CD14-positive monocyte (primary cell): Measurements from ENCODE around the gene TPP2. TPM values are rescaled to one million over a fixed set of nuclear protein-coding genes. Genes with fewer than 3 reads are reported as not detected.

Experiments used
- DNase-seq, 3 donors: peaks; one replicate each; pipeline ENCODE4 v3.0.0-alpha.2; 2011 to 2022
- H2AFZ ChIP-seq: 2 replicates; pipeline ENCODE4 v1.6.0; 2012; ENCODE audit warnings: mild to moderate bottlenecking, low read depth, low read length, inconsistent platforms; ENCODE audit not compliant: insufficient read depth, poor library complexity, severe bottlenecking
- H3K27ac ChIP-seq, 2 donors: 1 replicate in 1 of 2; 2 replicates in 1 of 2; pipeline ENCODE4 v1.5.1; 2012 to 2013; ENCODE audit warnings: low read length in 2 of 2, control low read depth in 1 of 2, inconsistent platforms in 1 of 2, low read depth in 1 of 2, mild to moderate bottlenecking in 1 of 2
- H3K27me3 ChIP-seq, 2 donors: one replicate each; pipeline versions ENCODE4 v1.6.0 to v1.6.1; 2011 to 2013; ENCODE audit warnings: low read length in 2 of 2; ENCODE audit not compliant: control insufficient read depth in 2 of 2, insufficient read depth in 2 of 2
- H3K36me3 ChIP-seq, 2 donors: replicated peaks in 1 of 2; 1 replicate in 1 of 2; 2 replicates in 1 of 2; pipeline versions ENCODE4 v1.5.1 to v1.6.1; 2012 to 2013; ENCODE audit warnings: low read length in 2 of 2, control low read depth in 1 of 2, inconsistent platforms in 1 of 2, mild to moderate bottlenecking in 1 of 2; ENCODE audit not compliant: insufficient read depth in 2 of 2, control insufficient read depth in 1 of 2
- H3K4me1 ChIP-seq, 2 donors: 1 replicate in 1 of 2; 2 replicates in 1 of 2; pipeline versions ENCODE4 v1.5.1 to v1.6.1; 2012 to 2013; ENCODE audit warnings: low read length in 2 of 2, control low read depth in 1 of 2, inconsistent platforms in 1 of 2, mild to moderate bottlenecking in 1 of 2, moderate library complexity in 1 of 2; ENCODE audit not compliant: insufficient read depth in 2 of 2, control insufficient read depth in 1 of 2
- H3K4me2 ChIP-seq: replicated peaks from 2 replicates; pipeline ENCODE3; 2012; ENCODE audit warnings: low read length, moderate library complexity, mild to moderate bottlenecking; ENCODE audit not compliant: poor library complexity, severe bottlenecking; ENCODE audit errors: extremely low read depth
- H3K4me3 ChIP-seq, 3 experiments: fragments of 200-600 bp in 1 of 3; sonication (generic) in 1 of 3; replicated peaks in 1 of 3; 1 replicate in 2 of 3; 2 replicates in 1 of 3; pipeline ENCODE4 v1.5.1; 2011 to 2013; ENCODE audit warnings: low read length in 3 of 3, mild to moderate bottlenecking in 3 of 3, control low read depth in 2 of 3, low read depth in 2 of 3, inconsistent platforms in 1 of 3, moderate library complexity in 1 of 3
- H3K79me2 ChIP-seq: 2 replicates; pipeline ENCODE4 v1.6.0; 2012; ENCODE audit warnings: mild to moderate bottlenecking, control low read depth, inconsistent platforms, low read length, moderate library complexity; ENCODE audit not compliant: insufficient read depth
- H3K9ac ChIP-seq: 2 replicates; pipeline ENCODE4 v1.6.0; 2017; ENCODE audit warnings: low read length, mild to moderate bottlenecking; ENCODE audit not compliant: insufficient read depth, poor library complexity, severe bottlenecking
- H3K9me3 ChIP-seq, 2 donors: replicated peaks in 1 of 2; 1 replicate in 1 of 2; 2 replicates in 1 of 2; pipeline versions ENCODE4 v1.5.1 to v1.6.1; 2012 to 2013; ENCODE audit warnings: low read length in 2 of 2, control low read depth in 1 of 2; ENCODE audit not compliant: control insufficient read depth in 1 of 2, insufficient read depth in 1 of 2
- H4K20me1 ChIP-seq: 2 replicates; pipeline ENCODE4 v1.6.0; 2012; ENCODE audit warnings: mild to moderate bottlenecking, low read length, control low read depth, moderate library complexity; ENCODE audit not compliant: insufficient read depth
- H3K27ac Mint-ChIP-seq, 7 donors: one replicate each; pipeline ENCODE4 v1.8.0; 2020; ENCODE audit warnings: mild to moderate bottlenecking in 7 of 7, mixed read lengths in 7 of 7, moderate library complexity in 6 of 7, inconsistent platforms in 2 of 7
- H3K27me3 Mint-ChIP-seq, 3 donors: one replicate each; pipeline ENCODE4 v1.8.0; 2021 to 2022; ENCODE audit warnings: low read depth in 3 of 3, mild to moderate bottlenecking in 3 of 3, mixed read lengths in 3 of 3, moderate library complexity in 3 of 3, inconsistent platforms in 1 of 3
- H3K36me3 Mint-ChIP-seq, 2 donors: one replicate each; pipeline ENCODE4 v1.8.0; 2020; ENCODE audit warnings: mixed read lengths in 2 of 2, inconsistent platforms in 1 of 2, mild to moderate bottlenecking in 1 of 2
- H3K4me1 Mint-ChIP-seq: one replicate; pipeline ENCODE4 v1.8.0; 2020; ENCODE audit warnings: mild to moderate bottlenecking, mixed read lengths
- H3K4me3 Mint-ChIP-seq, 2 donors: one replicate each; pipeline ENCODE4 v1.8.0; 2020; ENCODE audit warnings: mild to moderate bottlenecking in 2 of 2, mixed read lengths in 2 of 2, moderate library complexity in 1 of 2
- H3K9me3 Mint-ChIP-seq, 7 donors: one replicate each; pipeline ENCODE4 v1.8.0; 2020 to 2022; ENCODE audit warnings: mixed read lengths in 7 of 7, mild to moderate bottlenecking in 6 of 7, moderate library complexity in 6 of 7, inconsistent platforms in 2 of 7
- CTCF ChIP-seq: fragments of 200-600 bp; IDR thresholded peaks from one replicate; pipeline ENCODE4 v1.8.0; 2022; ENCODE audit warnings: antibody characterized with exemption, mild to moderate bottlenecking
- WGBS: methylation state at CpG from one replicate; pipeline ENCODE4 v1.1.5; 2013; ENCODE audit warnings: missing lambda C conversion rate; ENCODE audit not compliant: insufficient coverage; 5-methylcytosine and 5-hydroxymethylcytosine counted together
- intact Hi-C, 2 donors: fragments of 100-400 bp; cut with micrococcal nuclease; formaldehyde crosslinking; loops; one replicate each; pipeline versions ENCODE4 v1.15.0 to v1.15.1; 2023
- polyA plus RNA-seq, 3 donors: library from polyadenylated mRNA; depleted of rRNA in 1 of 3; unstranded in 2 of 3; stranded (reverse) in 1 of 3; fragments of 300-500 nt in 2 of 3; fragments of >200 nt in 1 of 3; fragmentation: Illumina TruSeq in 2 of 3; gene quantifications; 1 replicate in 2 of 3; 2 replicates in 1 of 3; pipeline ENCODE4 v1.2.3, GENCODE V29; 2012 to 2021

The TPP2 gene
- polyA plus RNA-seq, 3 donors: 18.0 to 39.7 (median 26.0) TPM

GRCh38 chr13:102686024-102686423, 89.2 kb downstream of the TPP2 start:
- Histone ChIP-seq H3K79me2 (no peaks in the 10 kb centered on the region), H3K36me3 (no peaks in the 10 kb centered on the region), H3K4me3 (no peak overlapping the region), H3K27me3 (peaks cover 0 to 5% of the 10 kb centered on the region in 2 donors), H3K4me1 (peaks cover 2 to 3% of the 10 kb centered on the region in 2 donors), H3K4me2 (no peak overlapping the region), H3K9ac (no peak overlapping the region), H3K9me3 (no peaks in the 10 kb centered on the region), H3K27ac (no peak overlapping the region), H4K20me1 (no peaks in the 10 kb centered on the region), H2AFZ (no peak overlapping the region)
- Mint-ChIP-seq H3K9me3 (peaks cover 0 to 4% (median 1%) of the 10 kb centered on the region in 7 donors), H3K4me3 (no peak overlapping the region), H3K27ac (no peak overlapping the region), H3K36me3 (no peaks in the 10 kb centered on the region), H3K4me1 (peaks cover 4% of the 10 kb centered on the region), H3K27me3 (peaks cover 5 to 10% (median 5%) of the 10 kb centered on the region in 3 donors)
- no peak for DNase-seq
- WGBS: 100% methylated on average over 1 of the region's 3 CpGs
- intact Hi-C loops: loop anchor here in 1 of 2 donors (10.0 kb wide), 1 partner anchor 109 kb away; the partner anchor contains the start of genes BIVM and POGLUT2
- TF ChIP-seq CTCF: no peak

GRCh38 chr13:102687520-102687919, 90.7 kb downstream of the TPP2 start:
- Histone ChIP-seq H3K4me2 (no peak overlapping the region), H3K9ac (no peak overlapping the region), H3K27me3 (peaks cover 0 to 5% of the 10 kb centered on the region in 2 donors), H3K27ac (no peak overlapping the region), H2AFZ (no peak overlapping the region), H3K79me2 (no peaks in the 10 kb centered on the region), H3K36me3 (no peaks in the 10 kb centered on the region), H3K9me3 (no peaks in the 10 kb centered on the region), H3K4me3 (no peak overlapping the region), H3K4me1 (no peaks in the 10 kb centered on the region), H4K20me1 (no peaks in the 10 kb centered on the region)
- WGBS: 100% methylated on average over 2 of the region's 7 CpGs
- Mint-ChIP-seq H3K27ac (no peak overlapping the region), H3K9me3 (peaks cover 0 to 3% (median 0%) of the 10 kb centered on the region in 7 donors), H3K4me3 (no peak overlapping the region), H3K27me3 (peaks cover 5 to 10% (median 9%) of the 10 kb centered on the region in 3 donors), H3K36me3 (no peaks in the 10 kb centered on the region), H3K4me1 (no peaks in the 10 kb centered on the region)
- no peak for DNase-seq
- intact Hi-C loops: loop anchor here in 1 of 2 donors (10.0 kb wide), 1 partner anchor 107 kb away; the partner anchor contains the start of genes BIVM and POGLUT2
- no peak for TF ChIP-seq CTCF
